GM23248 (cell line): ENCODE results near the gene TRMT44.

Source experiments
- EZH2 ChIP-seq: fragments of 200-600 bp; sonication (generic); IDR thresholded peaks from 2 replicates; pipeline ENCODE4 v1.6.1; 2018; ENCODE audit warnings: antibody characterized with exemption, mild to moderate bottlenecking; ENCODE audit not compliant: insufficient read depth, poor library complexity, severe bottlenecking
- EZH2phosphoT487 ChIP-seq: fragments of 200-600 bp; sonication (generic); IDR thresholded peaks from 2 replicates; pipeline ENCODE4 v1.6.1; 2018; ENCODE audit warnings: antibody characterized with exemption, moderate library complexity, mild to moderate bottlenecking, low read depth; ENCODE audit not compliant: insufficient read depth

- no peak for TF ChIP-seq EZH2phosphoT487
- TF ChIP-seq EZH2 = no peak
Measured at GRCh38 chr4:8439168-8439567, 1.4 kb upstream of the TRMT44 start.
